ENCODE measurements around the gene SLC24A3.

Gene SLC24A3

DNA sequence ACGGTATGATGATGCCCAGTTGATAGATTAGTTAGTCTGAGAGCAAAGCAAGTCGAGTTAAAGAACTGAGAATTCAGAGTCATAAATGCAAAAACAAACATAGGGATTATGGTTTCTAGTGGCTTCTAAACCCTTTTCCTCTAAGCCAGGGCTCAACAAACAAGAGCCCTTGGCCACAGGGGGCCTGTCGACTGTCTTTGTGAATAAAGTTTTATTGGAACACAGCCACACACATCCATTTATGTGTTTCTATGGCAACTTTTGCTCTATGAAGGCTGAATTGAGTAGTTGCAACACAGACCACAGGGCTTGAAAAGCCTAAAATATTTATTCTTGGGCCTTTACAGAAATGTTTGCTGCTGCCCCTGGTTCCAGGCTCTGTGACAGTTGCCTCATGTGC, 76.2 kb downstream of the SLC24A3 start:
- H3K9me3 ChIP-seq (ENCODE audit: control insufficient read depth in 2 of 2, low read length in 2 of 2), result no peaks in the 10 kb centered on the region
- H3K27ac ChIP-seq (ENCODE audit: low read length), result no peak overlapping the region

GRCh38 chr20:19289451-19289850, 77.0 kb downstream of the SLC24A3 start:
- H3K9ac ChIP-seq (ENCODE audit: low read length in 2 of 2), result no peak overlapping the region
- no peak overlapping the region for H3K27ac ChIP-seq (ENCODE audit: low read length)
- H3K9me3 ChIP-seq (ENCODE audit: control insufficient read depth in 2 of 2, low read length in 2 of 2), result no peaks in the 10 kb centered on the region

More for the DNA sequence above, 76.2 kb downstream of the SLC24A3 start:
- Histone ChIP-seq H3K4me3 (ENCODE audit: low read length in 2 of 2) (no peak overlapping the region), H3K4me1 (ENCODE audit: control insufficient read depth, insufficient read depth, low read length) (peaks cover 39% of the 10 kb centered on the region), H3K27me3 (ENCODE audit: control insufficient read depth in 1 of 2, insufficient read depth in 2 of 2, low read length in 2 of 2) (no peaks in the 10 kb centered on the region), H3K9ac (ENCODE audit: low read length in 2 of 2) (no peak overlapping the region), H3K36me3 (ENCODE audit: control insufficient read depth in 2 of 2, insufficient read depth in 2 of 2, low read length in 2 of 2) (no peaks in the 10 kb centered on the region)

DNA sequence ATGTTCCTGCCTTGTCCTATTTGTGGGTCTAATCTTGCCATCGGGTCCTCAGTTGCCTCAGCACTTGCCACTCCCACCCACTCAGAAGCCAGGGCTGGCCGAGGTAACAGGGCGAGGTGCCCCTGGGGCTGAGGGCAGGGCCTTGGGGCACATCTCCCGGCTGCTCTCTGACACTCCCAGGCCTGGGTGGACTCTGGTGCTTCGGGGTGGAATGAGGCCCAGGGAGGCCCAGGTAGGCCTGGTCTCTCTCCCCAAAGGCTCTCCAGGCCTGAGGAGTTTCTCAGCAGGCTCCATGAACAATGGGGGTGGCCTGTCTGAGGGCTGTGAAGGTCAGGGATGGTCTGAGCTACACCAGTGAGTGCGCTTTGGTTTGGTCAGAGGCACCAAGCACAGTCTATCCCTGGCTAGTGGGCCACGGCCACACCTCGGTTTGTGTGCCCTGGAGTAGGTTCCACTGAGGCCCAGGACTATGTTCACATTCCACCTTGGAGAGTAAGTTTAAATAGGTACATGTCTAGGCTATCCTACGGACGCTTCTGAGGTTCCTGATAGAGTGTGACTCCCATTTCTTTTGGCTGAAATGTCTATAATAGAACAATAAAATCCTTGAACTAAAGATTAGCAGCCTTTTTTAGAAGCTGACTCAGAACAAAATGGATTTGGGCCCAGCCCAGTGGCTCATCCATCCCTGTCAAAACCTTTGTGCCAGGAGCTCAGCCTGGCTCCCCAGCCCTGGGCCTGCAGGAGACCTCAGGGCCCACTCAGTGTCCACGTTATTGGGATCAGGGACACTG, 78.8 kb downstream of the SLC24A3 start:
- Histone ChIP-seq H3K4me3 (ENCODE audit: low read length in 2 of 2) (no peak overlapping the region), H3K9me3 (ENCODE audit: control insufficient read depth in 2 of 2, low read length in 2 of 2) (no peaks in the 10 kb centered on the region), H3K36me3 (ENCODE audit: control insufficient read depth in 2 of 2, insufficient read depth in 2 of 2, low read length in 2 of 2) (no peaks in the 10 kb centered on the region), H3K4me1 (ENCODE audit: control insufficient read depth, insufficient read depth, low read length) (peaks cover 22% of the 10 kb centered on the region), H3K27ac (ENCODE audit: low read length) (no peak overlapping the region), H3K27me3 (ENCODE audit: control insufficient read depth in 1 of 2, insufficient read depth in 2 of 2, low read length in 2 of 2) (no peaks in the 10 kb centered on the region), H3K9ac (ENCODE audit: low read length in 2 of 2) (no peak overlapping the region)

More at GRCh38 chr20:19289451-19289850, 77.0 kb downstream of the SLC24A3 start:
- no peaks in the 10 kb centered on the region for H3K36me3 ChIP-seq (ENCODE audit: control insufficient read depth in 2 of 2, insufficient read depth in 2 of 2, low read length in 2 of 2)
- no peak overlapping the region for H3K4me3 ChIP-seq (ENCODE audit: low read length in 2 of 2)
- H3K27me3 ChIP-seq (ENCODE audit: control insufficient read depth in 1 of 2, insufficient read depth in 2 of 2, low read length in 2 of 2), result no peaks in the 10 kb centered on the region
- peaks cover 31% of the 10 kb centered on the region for H3K4me1 ChIP-seq (ENCODE audit: control insufficient read depth, insufficient read depth, low read length)

GRCh38 chr20:19291818-19292132, 79.3 kb downstream of the SLC24A3 start:
- Histone ChIP-seq H3K4me1 (ENCODE audit: control insufficient read depth, insufficient read depth, low read length) (peaks cover 22% of the 10 kb centered on the region), H3K27me3 (ENCODE audit: control insufficient read depth in 1 of 2, insufficient read depth in 2 of 2, low read length in 2 of 2) (no peaks in the 10 kb centered on the region), H3K9me3 (ENCODE audit: control insufficient read depth in 2 of 2, low read length in 2 of 2) (no peaks in the 10 kb centered on the region), H3K9ac (ENCODE audit: low read length in 2 of 2) (no peak overlapping the region), H3K27ac (ENCODE audit: low read length) (no peak overlapping the region), H3K36me3 (ENCODE audit: control insufficient read depth in 2 of 2, insufficient read depth in 2 of 2, low read length in 2 of 2) (no peaks in the 10 kb centered on the region), H3K4me3 (ENCODE audit: low read length in 2 of 2) (no peak overlapping the region)

GRCh38 chr20:19292254-19292653, 79.8 kb downstream of the SLC24A3 start:
- Histone ChIP-seq H3K9me3 (ENCODE audit: control insufficient read depth in 2 of 2, low read length in 2 of 2) (no peaks in the 10 kb centered on the region), H3K36me3 (ENCODE audit: control insufficient read depth in 2 of 2, insufficient read depth in 2 of 2, low read length in 2 of 2) (no peaks in the 10 kb centered on the region), H3K4me1 (ENCODE audit: control insufficient read depth, insufficient read depth, low read length) (peaks cover 22% of the 10 kb centered on the region), H3K27me3 (ENCODE audit: control insufficient read depth in 1 of 2, insufficient read depth in 2 of 2, low read length in 2 of 2) (no peaks in the 10 kb centered on the region), H3K4me3 (ENCODE audit: low read length in 2 of 2) (no peak overlapping the region), H3K9ac (ENCODE audit: low read length in 2 of 2) (no peak overlapping the region), H3K27ac (ENCODE audit: low read length) (no peak overlapping the region)

DNA sequence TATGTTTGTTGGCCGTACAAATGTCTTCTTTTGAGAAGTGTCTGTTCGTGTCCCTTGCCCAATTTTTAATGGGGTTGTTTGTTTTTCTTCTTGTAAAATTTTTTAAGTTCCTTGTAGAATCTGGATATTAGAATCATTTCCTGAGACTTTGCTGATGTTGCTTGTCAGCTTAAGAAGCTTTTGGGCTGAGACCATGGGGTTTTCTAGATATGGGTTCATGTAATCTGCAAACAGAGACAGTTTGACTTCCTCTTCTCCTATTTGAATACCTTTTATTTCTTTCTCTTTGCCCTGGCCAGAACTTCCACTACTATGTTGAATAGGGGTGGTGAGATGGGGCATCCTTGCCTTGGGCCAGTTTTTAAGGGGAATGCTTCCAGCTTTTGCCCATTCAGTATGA, 82.6 kb downstream of the SLC24A3 start:
- H3K27ac ChIP-seq (ENCODE audit: low read length), result no peak overlapping the region
- no peak overlapping the region for H3K4me3 ChIP-seq (ENCODE audit: low read length in 2 of 2)
- H3K9me3 ChIP-seq (ENCODE audit: control insufficient read depth in 2 of 2, low read length in 2 of 2), result peaks cover 0 to 1% of the 10 kb centered on the region in 2 donors
- H3K4me1 ChIP-seq (ENCODE audit: control insufficient read depth, insufficient read depth, low read length), result peaks cover 12% of the 10 kb centered on the region
- H3K27me3 ChIP-seq (ENCODE audit: control insufficient read depth in 1 of 2, insufficient read depth in 2 of 2, low read length in 2 of 2), result no peaks in the 10 kb centered on the region
- H3K36me3 ChIP-seq (ENCODE audit: control insufficient read depth in 2 of 2, insufficient read depth in 2 of 2, low read length in 2 of 2), result no peaks in the 10 kb centered on the region
- H3K9ac ChIP-seq (ENCODE audit: low read length in 2 of 2), result no peak overlapping the region

- Histone ChIP-seq H3K27me3 (ENCODE audit: control insufficient read depth in 1 of 2, insufficient read depth in 2 of 2, low read length in 2 of 2) (no peaks in the 10 kb centered on the region), H3K36me3 (ENCODE audit: control insufficient read depth in 2 of 2, insufficient read depth in 2 of 2, low read length in 2 of 2) (no peaks in the 10 kb centered on the region), H3K4me1 (ENCODE audit: control insufficient read depth, insufficient read depth, low read length) (no peaks in the 10 kb centered on the region), H3K4me3 (ENCODE audit: low read length in 2 of 2) (no peak overlapping the region), H3K9ac (ENCODE audit: low read length in 2 of 2) (no peak overlapping the region), H3K27ac (ENCODE audit: low read length) (no peak overlapping the region), H3K9me3 (ENCODE audit: control insufficient read depth in 2 of 2, low read length in 2 of 2) (peaks cover 0 to 5% of the 10 kb centered on the region in 2 donors)
These were observed 86.2 kb downstream of the SLC24A3 start for GRCh38 chr20:19298652-19299051.

GRCh38 chr20:19300395-19300794, 88.0 kb downstream of the SLC24A3 start:
- Histone ChIP-seq H3K4me3 (ENCODE audit: low read length in 2 of 2) (no peak overlapping the region), H3K9me3 (ENCODE audit: control insufficient read depth in 2 of 2, low read length in 2 of 2) (peaks cover 0 to 5% of the 10 kb centered on the region in 2 donors), H3K36me3 (ENCODE audit: control insufficient read depth in 2 of 2, insufficient read depth in 2 of 2, low read length in 2 of 2) (no peaks in the 10 kb centered on the region), H3K27ac (ENCODE audit: low read length) (no peak overlapping the region), H3K9ac (ENCODE audit: low read length in 2 of 2) (no peak overlapping the region), H3K27me3 (ENCODE audit: control insufficient read depth in 1 of 2, insufficient read depth in 2 of 2, low read length in 2 of 2) (no peaks in the 10 kb centered on the region), H3K4me1 (ENCODE audit: control insufficient read depth, insufficient read depth, low read length) (no peaks in the 10 kb centered on the region)

- H3K27ac ChIP-seq (ENCODE audit: low read length), result no peak overlapping the region
- H3K4me1 ChIP-seq (ENCODE audit: control insufficient read depth, insufficient read depth, low read length), result no peaks in the 10 kb centered on the region
- no peak overlapping the region for H3K9ac ChIP-seq (ENCODE audit: low read length in 2 of 2)
- H3K27me3 ChIP-seq (ENCODE audit: control insufficient read depth in 1 of 2, insufficient read depth in 2 of 2, low read length in 2 of 2), result no peaks in the 10 kb centered on the region
- H3K36me3 ChIP-seq (ENCODE audit: control insufficient read depth in 2 of 2, insufficient read depth in 2 of 2, low read length in 2 of 2), result no peaks in the 10 kb centered on the region
- no peak overlapping the region for H3K4me3 ChIP-seq (ENCODE audit: low read length in 2 of 2)
- H3K9me3 ChIP-seq (ENCODE audit: control insufficient read depth in 2 of 2, low read length in 2 of 2), result peaks cover 0 to 5% of the 10 kb centered on the region in 2 donors
These were observed 88.7 kb downstream of the SLC24A3 start for GRCh38 chr20:19301142-19301541.

- Histone ChIP-seq H3K36me3 (ENCODE audit: control insufficient read depth in 2 of 2, insufficient read depth in 2 of 2, low read length in 2 of 2) (no peaks in the 10 kb centered on the region), H3K27me3 (ENCODE audit: control insufficient read depth in 1 of 2, insufficient read depth in 2 of 2, low read length in 2 of 2) (no peaks in the 10 kb centered on the region), H3K4me1 (ENCODE audit: control insufficient read depth, insufficient read depth, low read length) (no peaks in the 10 kb centered on the region), H3K9me3 (ENCODE audit: control insufficient read depth in 2 of 2, low read length in 2 of 2) (peaks cover 0 to 5% of the 10 kb centered on the region in 2 donors), H3K9ac (ENCODE audit: low read length in 2 of 2) (no peak overlapping the region), H3K4me3 (ENCODE audit: low read length in 2 of 2) (no peak overlapping the region), H3K27ac (ENCODE audit: low read length) (no peak overlapping the region)
These were observed 89.4 kb downstream of the SLC24A3 start for GRCh38 chr20:19301843-19302242.

DNA sequence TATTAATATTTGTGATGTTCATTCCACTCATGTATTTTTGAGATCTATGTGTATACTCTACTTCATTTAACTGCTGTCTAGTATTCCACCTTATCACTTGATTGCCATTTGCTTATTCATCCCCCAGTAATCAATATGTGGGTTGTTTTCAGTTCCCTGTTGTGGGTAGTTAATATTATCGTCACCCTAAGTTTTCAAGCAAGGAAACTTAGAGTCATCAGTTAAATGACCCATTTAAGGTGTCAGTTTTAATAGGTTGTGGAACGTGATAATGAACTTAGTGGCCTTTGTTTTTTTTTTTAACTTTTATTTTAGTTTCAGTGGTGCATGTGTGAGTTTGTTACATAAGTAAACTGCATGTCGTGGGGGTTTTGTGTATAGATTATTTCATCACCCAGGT, 90.3 kb downstream of the SLC24A3 start:
- H3K4me3 ChIP-seq (ENCODE audit: low read length in 2 of 2), result no peak overlapping the region
- no peaks in the 10 kb centered on the region for H3K36me3 ChIP-seq (ENCODE audit: control insufficient read depth in 2 of 2, insufficient read depth in 2 of 2, low read length in 2 of 2)
- no peaks in the 10 kb centered on the region for H3K27me3 ChIP-seq (ENCODE audit: control insufficient read depth in 1 of 2, insufficient read depth in 2 of 2, low read length in 2 of 2)
- no peaks in the 10 kb centered on the region for H3K4me1 ChIP-seq (ENCODE audit: control insufficient read depth, insufficient read depth, low read length)
- H3K9me3 ChIP-seq (ENCODE audit: control insufficient read depth in 2 of 2, low read length in 2 of 2), result peaks cover 0 to 5% of the 10 kb centered on the region in 2 donors
- no peak overlapping the region for H3K27ac ChIP-seq (ENCODE audit: low read length)
- no peak overlapping the region for H3K9ac ChIP-seq (ENCODE audit: low read length in 2 of 2)
